Activated T-helper 1 cell treated with anti-CD3 and anti-CD28 coated beads, Interleukin-2, amount 50 U/mL, for 16 hours (primary cell): ENCODE results near the gene STIM2.

Experiments used
- DNase-seq, 2 donors: peaks; one replicate each; pipeline ENCODE4 v3.0.0-alpha.2; 2020; ENCODE audit warnings: low read depth in 1 of 2, low spot score in 1 of 2

STIM2 gene

GRCh38 chr4:26999689-27000088, 139.0 kb downstream of the STIM2 start:
- no peak for DNase-seq

- DNase-seq, result no peak
Observed at GRCh38 chr4:27000122-27000521, 139.5 kb downstream of the STIM2 start.

- no peak for DNase-seq
Observed at GRCh38 chr4:27000820-27001219, 140.2 kb downstream of the STIM2 start.

- DNase-seq, result no peak
Observed at GRCh38 chr4:27001398-27002164, 140.9 kb downstream of the STIM2 start.

- DNase-seq, result no peak
Observed at GRCh38 chr4:27003642-27004113, 143.0 kb downstream of the STIM2 start.

GRCh38 chr4:27005501-27005900, 144.9 kb downstream of the STIM2 start:
- DNase-seq, result no peak

- DNase-seq, result no peak
Observed at GRCh38 chr4:27005905-27006590, 145.4 kb downstream of the STIM2 start.

- no peak for DNase-seq
Observed at GRCh38 chr4:27006646-27007045, 146.0 kb downstream of the STIM2 start.

- no peak for DNase-seq
Observed at GRCh38 chr4:27007507-27007906, 146.9 kb downstream of the STIM2 start.

- no peak for DNase-seq
Observed at GRCh38 chr4:27008679-27009078, 148.0 kb downstream of the STIM2 start.

- no peak for DNase-seq
Observed at GRCh38 chr4:27009539-27009938, 148.9 kb downstream of the STIM2 start.

- peak; percentile 12 to 14 for DNase-seq
Observed at GRCh38 chr4:27010334-27010940, 149.8 kb downstream of the STIM2 start.

GRCh38 chr4:27011401-27011800, 150.8 kb downstream of the STIM2 start:
- DNase-seq, result no peak

GRCh38 chr4:27013012-27013411, 152.4 kb downstream of the STIM2 start:
- no peak for DNase-seq

- DNase-seq, result no peak
Observed at GRCh38 chr4:27016551-27016950, 155.9 kb downstream of the STIM2 start.

GRCh38 chr4:27017623-27018022, 157.0 kb downstream of the STIM2 start:
- no peak for DNase-seq

GRCh38 chr4:27018076-27018475, 157.4 kb downstream of the STIM2 start:
- DNase-seq, result no peak

GRCh38 chr4:27018910-27019309, 158.3 kb downstream of the STIM2 start:
- no peak for DNase-seq

- DNase-seq, result no peak
Observed at GRCh38 chr4:27019766-27020165, 159.1 kb downstream of the STIM2 start.

- no peak for DNase-seq
Observed at GRCh38 chr4:27020203-27020602, 159.6 kb downstream of the STIM2 start.

- no peak for DNase-seq
Observed at GRCh38 chr4:27020603-27021002, 160.0 kb downstream of the STIM2 start.

- no peak for DNase-seq
Observed at GRCh38 chr4:27022963-27023362, 162.3 kb downstream of the STIM2 start.
